Measurements from ENCODE around the gene TMEM120A.

GRCh38 chr7:75996476-75996875, 2.1 kb upstream of the TMEM120A start:
- no peak for TF ChIP-seq GATA3 (IDR thresholded peaks at IDR 0.05; ENCODE audit: low read depth, low read length)
- no peak for TF ChIP-seq GATA2 (IDR thresholded peaks at IDR 0.05; ENCODE audit: low read depth, low read length)
